MCF 10A (cell line): ENCODE measurements around the gene PUSL1. TPM values are rescaled to one million over a fixed set of nuclear protein-coding genes. Genes with fewer than 3 reads are reported as not detected.

Source experiments
- BruUV-seq: library from RNA; stranded (reverse); fragments of 400-500 nt; replicated peaks from 2 replicates; lab custom pipeline; 2021; lab: Mats Ljungman, UMichigan
- CTCF ChIA-PET: fragments of 300-600 bp; sonication (Branson Sonifier 250); formaldehyde crosslinking; extraction: SDS; loops from one replicate; lab custom pipeline; 2021; ENCODE audit warnings: antibody characterized with exemption, inconsistent platforms; lab: Yijun Ruan, JAX
- POLR2A ChIA-PET: fragments of 300-600, 350-650 bp; sonication (Branson Sonifier 250); formaldehyde crosslinking; extraction: SDS; loops from one replicate; lab custom pipeline; 2020; ENCODE audit warnings: antibody characterized with exemption, inconsistent platforms; lab: Yijun Ruan, JAX
- DNase-seq: peaks from one replicate; pipeline ENCODE4 v3.0.0-alpha.2; 2018; ENCODE audit not compliant: unreplicated experiment
- H3K27ac Mint-ChIP-seq: one replicate; pipeline ENCODE4 v1.8.0; 2022; ENCODE audit warnings: mild to moderate bottlenecking, low read depth, mixed read lengths; ENCODE audit not compliant: unreplicated experiment
- H3K27me3 Mint-ChIP-seq: one replicate; pipeline ENCODE4 v1.8.0; 2022; ENCODE audit warnings: mixed read lengths; ENCODE audit not compliant: insufficient read depth, unreplicated experiment
- H3K36me3 Mint-ChIP-seq: one replicate; pipeline ENCODE4 v1.8.0; 2022; ENCODE audit warnings: mild to moderate bottlenecking, moderate library complexity, mixed read lengths; ENCODE audit not compliant: insufficient read depth, unreplicated experiment
- H3K4me1 Mint-ChIP-seq: one replicate; pipeline ENCODE4 v1.8.0; 2022; ENCODE audit warnings: mixed read lengths; ENCODE audit not compliant: insufficient read depth, unreplicated experiment
- H3K4me3 Mint-ChIP-seq: one replicate; pipeline ENCODE4 v1.8.0; 2022; ENCODE audit warnings: mild to moderate bottlenecking, moderate library complexity, mixed read lengths; ENCODE audit not compliant: unreplicated experiment
- H3K9me3 Mint-ChIP-seq: one replicate; pipeline ENCODE4 v1.8.0; 2022; ENCODE audit warnings: mixed read lengths; ENCODE audit not compliant: unreplicated experiment
- intact Hi-C: fragments of 100-400 bp; cut with micrococcal nuclease; formaldehyde crosslinking; loops from 2 replicates; pipeline ENCODE4 v1.14.1; 2022
- total RNA-seq: library from RNA; stranded (reverse); gene quantifications from 2 replicates; pipeline ENCODE4 v1.2.3, GENCODE V29; 2022
- TF ChIP-seq, protein P1 (sequence below): fragments of 200-600 bp; IDR thresholded peaks from one replicate; pipeline ENCODE4 v1.8.0; 2022; ENCODE audit warnings: antibody characterized with exemption, mild to moderate bottlenecking; ENCODE audit not compliant: unreplicated experiment

Gene PUSL1
- total RNA-seq, 1 experiment from 2014 or later = 27.4 TPM

DNA sequence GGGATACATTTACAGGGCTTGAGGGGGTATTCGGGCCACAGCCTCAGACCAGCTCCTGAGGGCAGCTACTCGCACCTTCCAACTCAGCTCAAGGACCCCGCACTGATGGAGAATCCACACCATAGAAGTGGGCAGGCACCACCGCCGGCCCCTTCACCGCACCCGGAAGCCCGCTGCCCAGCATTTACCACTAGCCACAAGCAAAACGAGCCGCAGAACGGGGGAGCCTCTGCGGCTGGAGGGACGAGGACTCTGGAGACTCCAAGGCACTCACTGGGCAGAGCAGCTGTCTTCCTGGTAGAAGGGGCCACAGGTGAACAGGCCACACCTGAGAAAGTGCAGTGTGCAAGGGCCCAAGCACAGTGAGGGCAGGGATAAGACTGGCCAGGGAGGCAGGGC lies 40.1 kb upstream of the PUSL1 start:
- TF ChIP-seq, protein P1, sequence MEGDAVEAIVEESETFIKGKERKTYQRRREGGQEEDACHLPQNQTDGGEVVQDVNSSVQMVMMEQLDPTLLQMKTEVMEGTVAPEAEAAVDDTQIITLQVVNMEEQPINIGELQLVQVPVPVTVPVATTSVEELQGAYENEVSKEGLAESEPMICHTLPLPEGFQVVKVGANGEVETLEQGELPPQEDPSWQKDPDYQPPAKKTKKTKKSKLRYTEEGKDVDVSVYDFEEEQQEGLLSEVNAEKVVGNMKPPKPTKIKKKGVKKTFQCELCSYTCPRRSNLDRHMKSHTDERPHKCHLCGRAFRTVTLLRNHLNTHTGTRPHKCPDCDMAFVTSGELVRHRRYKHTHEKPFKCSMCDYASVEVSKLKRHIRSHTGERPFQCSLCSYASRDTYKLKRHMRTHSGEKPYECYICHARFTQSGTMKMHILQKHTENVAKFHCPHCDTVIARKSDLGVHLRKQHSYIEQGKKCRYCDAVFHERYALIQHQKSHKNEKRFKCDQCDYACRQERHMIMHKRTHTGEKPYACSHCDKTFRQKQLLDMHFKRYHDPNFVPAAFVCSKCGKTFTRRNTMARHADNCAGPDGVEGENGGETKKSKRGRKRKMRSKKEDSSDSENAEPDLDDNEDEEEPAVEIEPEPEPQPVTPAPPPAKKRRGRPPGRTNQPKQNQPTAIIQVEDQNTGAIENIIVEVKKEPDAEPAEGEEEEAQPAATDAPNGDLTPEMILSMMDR = no peak
- BruUV-seq = no TSS peak
- no peak overlapping the region for H3K4me3 Mint-ChIP-seq
- no peak for DNase-seq
- CTCF ChIA-PET = interaction anchor here (0.7 kb wide), 1 partner anchor 104 kb away, joined by 3 read pairs; no protein-coding TSS in a partner anchor
- POLR2A ChIA-PET = no interaction called here
- H3K4me1 Mint-ChIP-seq = peaks cover 32% of the 10 kb centered on the region
- peaks cover 62% of the 10 kb centered on the region for H3K36me3 Mint-ChIP-seq
- intact Hi-C loops = no loop called here
- no peaks in the 10 kb centered on the region for H3K9me3 Mint-ChIP-seq
- no peaks in the 10 kb centered on the region for H3K27me3 Mint-ChIP-seq
- H3K27ac Mint-ChIP-seq = no peak overlapping the region

DNA sequence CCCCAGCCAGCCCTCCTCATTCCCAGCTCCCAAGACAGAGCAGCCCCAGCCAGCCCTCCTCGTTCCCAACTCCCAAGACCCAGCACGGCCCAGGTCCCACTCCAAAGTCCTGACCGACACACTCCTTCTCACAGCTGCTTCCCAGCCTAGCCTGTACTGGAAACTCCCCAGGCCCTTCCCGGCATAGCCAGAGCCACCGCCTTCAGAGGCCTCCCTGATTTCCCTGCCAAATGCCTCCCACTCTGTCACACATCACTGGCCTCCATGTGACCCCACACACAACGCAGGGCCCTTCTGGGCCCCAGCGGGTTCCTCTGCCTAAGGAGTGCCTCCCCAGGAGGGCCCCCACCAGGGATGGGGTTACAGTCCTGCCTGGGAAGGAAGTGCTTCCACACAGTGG lies 37.6 kb upstream of the PUSL1 start:
- ChIA-PET CTCF (interaction anchor here (0.9 to 1.2 kb wide), 2 partner anchors 10 to 21 kb away, joined by 3 read pairs; partner anchors contain the start of gene SCNN1D), POLR2A (interaction anchor here (1.3 to 1.5 kb wide), 2 partner anchors 11 to 14 kb away, joined by 3 to 8 read pairs; no protein-coding TSS in a partner anchor)
- intact Hi-C loops = no loop called here
- H3K27ac Mint-ChIP-seq = peak overlapping the region; percentile 61
- peak overlapping the region; percentile 83 for H3K4me3 Mint-ChIP-seq
- no peak for DNase-seq
- peaks cover 46% of the 10 kb centered on the region for H3K36me3 Mint-ChIP-seq
- no peaks in the 10 kb centered on the region for H3K27me3 Mint-ChIP-seq
- no peaks in the 10 kb centered on the region for H3K9me3 Mint-ChIP-seq
- TF ChIP-seq, protein P1 = no peak
- H3K4me1 Mint-ChIP-seq = peaks cover 20% of the 10 kb centered on the region
- no TSS peak for BruUV-seq

DNA sequence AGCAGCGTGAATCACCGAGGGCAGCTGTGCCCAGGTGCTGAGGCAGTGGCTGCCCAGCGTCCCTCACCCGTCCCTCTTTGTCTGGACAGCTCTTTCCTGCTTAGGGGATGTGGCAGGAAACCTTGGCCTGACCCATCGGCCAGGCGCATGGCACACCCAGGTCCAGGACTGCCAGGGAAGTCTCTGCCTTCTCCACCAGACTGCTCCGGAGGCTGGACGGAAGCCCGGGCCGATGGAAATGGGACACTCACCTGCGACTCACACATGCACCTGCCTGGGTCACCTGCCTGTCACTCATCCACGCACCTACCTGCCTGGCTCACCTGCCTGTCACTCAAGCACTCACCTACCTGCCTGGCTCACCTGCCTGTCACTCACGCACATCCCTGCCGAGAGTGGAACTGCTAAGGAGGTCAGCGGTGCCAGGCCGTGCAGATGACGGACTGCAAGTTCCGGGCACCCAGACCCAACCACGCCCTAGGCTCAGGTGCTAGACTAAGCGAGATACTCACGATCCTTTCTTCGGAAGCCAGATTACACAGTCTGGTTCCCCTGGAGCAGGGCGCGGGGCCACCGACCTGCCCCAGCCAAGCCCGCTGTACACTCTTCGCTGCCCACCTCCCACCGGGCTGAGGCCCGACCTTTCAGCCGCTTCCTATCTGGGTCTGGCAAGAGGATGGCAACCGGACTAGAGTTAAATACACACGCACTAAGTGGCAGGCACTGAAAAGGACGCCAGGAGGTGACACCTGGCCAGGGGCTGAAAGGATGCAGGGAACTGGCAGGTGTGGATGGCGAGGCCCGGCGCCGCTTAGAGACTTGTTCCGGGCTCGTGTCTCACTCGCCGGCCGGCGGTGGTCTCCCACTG lies 35.8 kb upstream of the PUSL1 start:
- peak; percentile 46 for DNase-seq
- TF ChIP-seq, protein P1 = no peak
- BruUV-seq = TSS peak; percentile 38
- intact Hi-C loops = no loop called here
- H3K9me3 Mint-ChIP-seq = no peaks in the 10 kb centered on the region
- peak overlapping the region; percentile 83 for H3K4me3 Mint-ChIP-seq
- peak overlapping the region; percentile 82 for H3K27ac Mint-ChIP-seq
- H3K4me1 Mint-ChIP-seq = peaks cover 17% of the 10 kb centered on the region
- H3K27me3 Mint-ChIP-seq = no peaks in the 10 kb centered on the region
- ChIA-PET CTCF (interaction anchor here (0.6 kb wide), 1 partner anchor 127 kb away, joined by 3 read pairs; no protein-coding TSS in a partner anchor), POLR2A (interaction anchor here (0.7 to 1.4 kb wide), 7 partner anchors 8 to 193 kb away, joined by 3 to 7 read pairs (median 4); partner anchors contain the start of gene AURKAIP1)
- peaks cover 33% of the 10 kb centered on the region for H3K36me3 Mint-ChIP-seq

DNA sequence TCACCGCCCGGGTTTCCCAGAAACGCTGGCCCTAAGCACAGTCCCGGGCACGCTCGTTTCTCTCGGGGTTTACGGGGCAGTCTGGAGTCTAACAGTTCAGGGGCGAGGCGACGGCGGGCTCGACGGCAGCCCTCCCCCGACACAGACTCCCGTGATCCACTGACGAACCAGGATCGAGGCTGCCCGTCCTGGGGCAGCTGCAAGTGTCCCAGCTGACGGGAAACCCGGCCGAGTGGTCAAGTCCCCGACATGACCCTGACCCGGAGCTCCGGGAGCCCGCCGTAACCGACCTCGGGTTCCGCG lies 35.2 kb upstream of the PUSL1 start:
- POLR2A ChIA-PET = interaction anchor here (0.6 to 1.4 kb wide), 10 partner anchors 9 to 252 kb away, joined by 3 to 8 read pairs (median 4); partner anchors contain the start of gene AURKAIP1
- Mint-ChIP-seq H3K9me3 (no peaks in the 10 kb centered on the region), H3K4me3 (peak overlapping the region; percentile 83), H3K27me3 (no peaks in the 10 kb centered on the region), H3K27ac (peak overlapping the region; percentile 82), H3K36me3 (peaks cover 29% of the 10 kb centered on the region), H3K4me1 (peaks cover 17% of the 10 kb centered on the region)
- BruUV-seq = no TSS peak
- CTCF ChIA-PET = interaction anchor here (0.6 kb wide), 1 partner anchor 231 kb away, joined by 3 read pairs; no protein-coding TSS in a partner anchor
- no peak for DNase-seq
- intact Hi-C loops = no loop called here
- TF ChIP-seq, protein P1 = no peak
